Hematopoietic multipotent progenitor cell treated with erythropoietin and hydrocortisone succinate and interleukin-3 and kit ligand, for 17 days (in vitro differentiated cells): ENCODE results near the gene NHERF2.

Source experiments
- DNase-seq: peaks from one replicate; pipeline ENCODE4 v3.0.0-alpha.2; 2015; ENCODE audit warnings: low spot score

Gene NHERF2

GRCh38 chr16:2026461-2027023 is at the start of gene NHERF2:
TSS of gene NHERF2 (plus strand) at chr16:2026902. CDS start at chr16:2027006, 104 bp downstream.
- no peak for DNase-seq

- no peak for DNase-seq
These were observed 49.5 kb upstream of the NHERF2 start for GRCh38 chr16:1976951-1977874.

DNA sequence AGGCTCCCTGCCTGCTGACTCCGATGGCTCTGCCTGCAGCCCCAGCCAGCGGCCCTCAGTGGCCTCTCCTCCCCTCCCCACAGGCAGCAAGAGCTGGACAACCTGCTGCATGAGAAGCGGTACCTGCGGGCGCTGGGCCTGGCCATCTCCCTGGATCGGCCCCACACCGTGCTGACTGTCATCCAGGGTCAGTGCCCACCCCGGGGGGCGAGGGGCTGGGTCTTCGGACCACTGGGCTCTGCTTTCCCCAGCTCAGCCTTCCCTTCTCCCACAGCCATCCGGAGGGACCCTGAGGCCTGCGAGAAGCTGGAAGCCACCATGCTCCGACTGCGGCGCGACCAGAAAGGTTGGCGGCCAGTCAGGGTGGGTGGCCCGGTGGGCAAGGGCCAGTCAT is 48.8 kb upstream of the NHERF2 start:
- no peak for DNase-seq

DNA sequence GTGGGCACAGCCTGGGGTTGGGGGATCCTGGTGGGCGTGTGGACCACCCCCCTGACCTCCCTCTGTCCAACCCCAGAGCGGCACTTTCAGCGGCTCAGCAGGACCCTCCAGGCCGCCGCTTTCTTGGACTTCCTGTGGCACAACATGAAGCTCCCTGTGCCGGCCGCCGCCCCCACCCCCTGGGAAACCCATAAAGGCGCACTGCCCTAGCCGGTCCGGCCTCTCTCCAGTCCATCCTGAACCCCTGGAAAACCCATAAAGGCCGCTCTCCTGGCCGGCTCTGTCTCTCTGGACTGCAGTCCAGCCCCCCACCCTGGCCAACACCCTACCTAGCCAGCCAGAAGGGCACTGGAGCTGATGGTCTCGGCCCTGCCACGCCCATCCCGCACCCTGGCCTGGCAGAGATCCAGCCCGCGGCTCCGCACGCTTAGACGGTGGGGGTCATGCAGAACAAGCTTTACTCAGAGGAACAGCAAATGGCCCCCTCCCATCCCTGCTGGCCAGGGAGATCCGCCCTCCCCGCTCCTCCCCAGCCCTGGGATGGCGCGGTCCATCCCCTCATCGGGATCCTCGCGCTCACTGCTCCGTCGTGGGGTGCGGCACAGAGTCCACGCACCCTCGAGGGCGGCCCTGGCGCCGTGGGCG is 48.1 kb upstream of the NHERF2 start:
- no peak for DNase-seq

DNA sequence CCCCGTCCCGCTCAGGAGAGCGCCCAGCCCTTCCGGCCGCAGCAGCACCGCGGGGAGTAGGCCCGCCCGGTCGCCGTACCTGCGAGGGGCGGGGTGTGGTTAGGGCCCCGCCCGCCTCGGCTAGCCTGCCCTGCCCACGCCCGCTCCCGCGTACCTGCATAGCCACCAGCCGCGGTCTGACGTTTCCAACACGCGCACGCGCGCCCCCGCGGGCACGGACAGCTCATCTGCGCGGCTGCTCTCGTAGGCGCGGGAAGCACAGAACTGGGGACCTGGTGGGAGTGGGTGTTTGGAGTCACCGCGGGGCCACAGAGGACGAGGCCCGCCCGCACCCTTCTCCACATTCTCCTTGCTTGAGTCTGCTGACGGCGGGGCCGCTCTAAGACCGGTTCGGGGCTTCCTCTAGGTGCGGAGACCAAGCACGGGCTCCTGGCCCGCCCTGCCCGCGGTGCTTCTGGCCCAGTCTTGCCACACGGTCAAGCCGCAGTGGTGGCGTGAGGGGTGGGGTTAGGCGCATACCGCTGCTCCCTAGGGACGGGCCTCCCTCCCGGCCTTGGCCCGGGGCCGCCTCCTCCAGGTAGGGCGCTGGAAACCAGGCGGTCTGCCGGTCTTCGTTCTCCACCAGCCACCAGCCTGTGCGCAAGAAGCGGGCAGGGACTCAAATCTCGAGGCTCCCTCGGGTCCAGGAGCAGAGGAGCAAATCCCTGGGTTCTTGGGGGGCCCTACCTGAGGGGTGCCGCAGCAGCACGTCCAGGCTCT is 47.3 kb upstream of the NHERF2 start:
- no peak for DNase-seq

- DNase-seq, result no peak
These were observed 46.5 kb upstream of the NHERF2 start for GRCh38 chr16:1980030-1980769.

DNA sequence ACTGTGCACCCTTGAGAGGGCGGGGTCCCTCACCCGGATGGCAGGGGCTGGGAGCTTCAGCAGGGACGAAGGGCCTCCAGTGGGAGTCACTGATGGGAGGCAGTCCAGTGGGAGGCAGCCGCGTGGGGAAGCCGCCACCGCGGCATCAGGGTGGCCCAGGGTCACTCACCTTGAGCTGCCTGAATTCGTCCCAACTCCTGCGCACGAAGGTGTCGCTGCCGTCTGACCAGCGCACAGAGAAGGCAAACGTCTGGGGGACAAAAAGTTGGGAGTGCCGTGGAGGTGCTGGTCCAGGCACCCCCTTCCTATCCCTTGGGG is 46.0 kb upstream of the NHERF2 start:
- no peak for DNase-seq

GRCh38 chr16:1981398-1981836 is 45.3 kb upstream of the NHERF2 start, which contains the start of gene NOXO1:
TSS of gene NOXO1 (minus strand) at chr16:1981469. CDS start at chr16:1981179, 290 bp downstream.
- DNase-seq, result no peak

DNA sequence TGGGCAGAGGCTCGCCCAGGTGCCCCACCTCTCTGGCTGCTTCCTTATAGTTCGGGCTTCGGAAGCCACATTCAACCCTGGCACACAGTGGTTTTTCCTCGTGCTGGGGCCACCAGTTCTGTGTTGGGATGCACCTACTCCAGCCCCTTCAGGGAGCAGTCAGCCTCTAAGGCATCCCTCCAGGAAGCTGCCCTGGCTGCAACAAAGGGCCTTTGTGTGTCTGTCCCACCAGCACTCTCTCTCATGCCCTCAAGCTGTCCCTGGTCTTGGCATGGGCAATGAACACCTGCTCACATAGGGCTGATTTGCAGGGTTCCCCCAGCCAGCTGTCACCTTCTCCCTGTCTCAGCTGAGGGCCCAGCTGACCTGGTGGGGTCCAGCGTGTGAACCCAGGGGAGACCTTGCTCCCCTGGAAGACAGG is 44.7 kb upstream of the NHERF2 start:
- no peak for DNase-seq

DNA sequence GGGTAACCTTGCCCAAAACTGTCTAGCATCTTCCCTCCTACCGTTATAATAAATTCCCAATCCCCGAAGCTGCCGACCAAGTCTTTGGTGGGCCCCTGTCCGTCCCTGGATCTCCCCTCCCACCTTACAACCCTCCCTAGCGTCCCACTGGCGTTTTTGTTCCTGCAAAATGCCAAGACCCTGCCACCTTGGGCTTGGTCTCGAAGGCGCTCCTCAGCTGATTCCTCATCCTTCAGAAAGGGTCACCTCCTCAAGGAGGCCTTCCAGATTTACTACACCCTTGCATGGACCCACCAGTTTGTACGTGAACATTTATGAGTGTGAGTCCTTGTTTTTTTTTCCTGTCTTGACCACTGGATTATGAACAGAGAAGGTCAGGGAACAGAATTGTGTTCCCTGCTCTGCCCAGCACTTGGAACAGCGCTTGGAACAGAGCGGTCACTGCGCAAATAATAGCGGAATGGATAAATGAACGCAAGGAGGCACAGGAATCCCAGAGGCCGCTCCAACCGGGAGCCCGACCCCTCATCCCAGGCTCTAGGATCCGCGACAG is 43.6 kb upstream of the NHERF2 start:
- DNase-seq, result no peak

DNA sequence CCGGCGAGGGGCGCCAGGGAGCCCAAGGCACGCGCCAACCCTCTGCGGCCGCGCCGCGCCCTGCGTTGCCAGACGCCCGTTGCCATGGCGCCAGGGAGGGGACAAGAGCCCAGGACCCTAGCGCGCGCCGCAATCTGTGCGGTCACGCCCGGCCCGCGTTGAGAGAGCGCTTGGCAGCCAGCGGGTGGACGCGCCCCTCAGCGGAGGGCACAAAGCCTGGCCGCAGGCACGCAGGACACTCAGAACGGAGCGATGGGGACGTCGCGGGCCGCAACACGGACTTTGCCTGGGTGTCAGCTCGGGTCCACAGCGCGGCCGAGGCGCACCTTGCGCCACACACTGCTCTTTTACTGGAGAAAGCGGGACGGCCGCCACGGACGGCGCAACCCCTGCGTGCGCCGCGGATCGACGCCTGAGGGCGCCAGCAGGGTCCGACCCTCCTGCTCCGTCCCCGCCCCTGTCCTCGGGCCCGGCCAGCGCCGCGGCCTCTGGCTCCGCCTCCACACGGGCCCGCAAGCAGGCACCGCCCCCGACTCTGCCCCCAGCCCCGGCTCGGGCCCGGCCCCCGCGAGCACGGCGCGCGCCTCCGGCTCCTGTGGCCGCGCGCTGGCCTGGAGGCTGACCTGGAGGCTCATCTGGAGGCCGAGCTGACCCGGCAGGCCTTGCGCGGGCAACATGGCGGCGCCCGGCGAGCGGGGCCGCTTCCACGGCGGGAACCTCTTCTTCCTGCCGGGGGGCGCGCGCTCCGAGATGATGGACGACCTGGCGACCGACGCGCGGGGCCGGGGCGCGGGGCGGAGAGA is 43.0 kb upstream of the NHERF2 start, which contains the start of gene GFER:
TSS of gene GFER (plus strand) at position 650 of the 803 bp plus-strand sequence. CDS start at position 676, 26 bp downstream.
- peak; percentile 82 for DNase-seq

DNA sequence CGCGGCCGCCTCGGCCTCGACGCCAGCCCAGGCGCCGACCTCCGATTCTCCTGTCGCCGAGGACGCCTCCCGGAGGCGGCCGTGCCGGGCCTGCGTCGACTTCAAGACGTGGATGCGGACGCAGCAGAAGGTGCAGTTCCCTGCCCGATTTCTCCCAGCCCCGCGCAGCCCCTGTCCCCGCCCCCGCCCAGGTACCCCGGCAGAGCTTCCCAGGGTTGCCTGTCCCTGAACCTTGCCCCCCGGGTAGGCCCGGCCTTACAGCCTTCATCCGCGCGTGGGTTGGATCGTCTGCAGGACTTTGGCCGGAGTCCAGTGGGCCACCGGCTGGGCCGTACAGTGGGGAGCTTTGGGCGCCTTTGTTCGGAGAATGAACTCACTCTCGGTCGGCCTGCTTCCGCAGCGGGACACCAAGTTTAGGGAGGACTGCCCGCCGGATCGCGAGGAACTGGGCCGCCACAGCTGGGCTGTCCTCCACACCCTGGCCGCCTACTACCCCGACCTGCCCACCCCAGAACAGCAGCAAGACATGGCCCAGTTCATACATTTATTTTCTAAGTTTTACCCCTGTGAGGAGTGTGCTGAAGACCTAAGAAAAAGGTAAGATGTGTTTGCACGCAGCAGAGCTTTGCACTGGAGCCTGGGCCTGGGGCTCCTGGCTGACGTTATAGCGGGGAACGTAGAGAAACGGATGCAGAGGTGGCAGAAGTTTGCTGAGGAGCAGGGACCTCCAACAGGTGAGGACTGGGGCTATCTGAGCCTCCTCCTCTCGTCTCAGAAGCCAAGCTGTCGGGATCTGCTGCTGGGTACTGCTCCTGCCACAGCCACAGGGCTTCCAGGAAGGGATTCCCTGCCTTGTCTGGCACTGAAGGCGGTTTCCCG is 42.1 kb upstream of the NHERF2 start:
- DNase-seq, result no peak

- no peak for DNase-seq
These were observed 41.1 kb upstream of the NHERF2 start for GRCh38 chr16:1985466-1986150.

DNA sequence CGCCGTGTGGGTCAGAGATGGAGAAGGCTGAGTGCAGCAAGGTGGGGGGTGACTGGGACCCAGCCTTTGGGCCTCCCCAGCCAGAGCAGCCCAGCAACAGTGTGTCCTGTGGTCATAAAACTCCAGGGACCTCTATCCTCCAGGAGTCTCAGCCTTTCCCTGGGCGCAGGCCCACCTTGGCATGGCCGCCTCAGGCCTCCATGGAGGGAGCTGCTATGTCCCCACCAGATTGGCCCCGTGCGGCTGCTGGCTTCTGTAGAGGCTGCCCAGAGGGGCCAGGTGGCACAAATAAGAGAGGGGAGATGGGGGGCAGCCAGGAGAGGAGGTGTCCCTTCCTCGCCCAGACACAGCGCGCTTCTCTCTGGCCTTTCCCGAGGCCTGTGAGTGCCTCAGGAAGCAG is 39.5 kb upstream of the NHERF2 start:
- no peak for DNase-seq

GRCh38 chr16:1989209-1990100 is 37.2 kb upstream of the NHERF2 start, which contains the start of gene SYNGR3:
TSS of gene SYNGR3 (plus strand) at chr16:1989970. CDS start at chr16:1990103, 133 bp downstream.
- DNase-seq, result no peak

DNA sequence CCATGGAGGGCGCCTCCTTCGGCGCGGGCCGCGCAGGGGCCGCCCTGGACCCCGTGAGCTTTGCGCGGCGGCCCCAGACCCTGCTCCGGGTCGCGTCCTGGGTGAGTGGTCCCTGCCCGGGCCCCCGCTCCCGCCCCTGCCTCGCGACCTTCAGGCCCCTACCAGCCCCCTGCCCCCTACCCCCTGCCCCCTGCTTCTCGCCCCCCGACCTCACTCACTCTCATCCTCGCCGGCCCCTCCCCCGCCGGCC is 36.7 kb upstream of the NHERF2 start:
- no peak for DNase-seq

DNA sequence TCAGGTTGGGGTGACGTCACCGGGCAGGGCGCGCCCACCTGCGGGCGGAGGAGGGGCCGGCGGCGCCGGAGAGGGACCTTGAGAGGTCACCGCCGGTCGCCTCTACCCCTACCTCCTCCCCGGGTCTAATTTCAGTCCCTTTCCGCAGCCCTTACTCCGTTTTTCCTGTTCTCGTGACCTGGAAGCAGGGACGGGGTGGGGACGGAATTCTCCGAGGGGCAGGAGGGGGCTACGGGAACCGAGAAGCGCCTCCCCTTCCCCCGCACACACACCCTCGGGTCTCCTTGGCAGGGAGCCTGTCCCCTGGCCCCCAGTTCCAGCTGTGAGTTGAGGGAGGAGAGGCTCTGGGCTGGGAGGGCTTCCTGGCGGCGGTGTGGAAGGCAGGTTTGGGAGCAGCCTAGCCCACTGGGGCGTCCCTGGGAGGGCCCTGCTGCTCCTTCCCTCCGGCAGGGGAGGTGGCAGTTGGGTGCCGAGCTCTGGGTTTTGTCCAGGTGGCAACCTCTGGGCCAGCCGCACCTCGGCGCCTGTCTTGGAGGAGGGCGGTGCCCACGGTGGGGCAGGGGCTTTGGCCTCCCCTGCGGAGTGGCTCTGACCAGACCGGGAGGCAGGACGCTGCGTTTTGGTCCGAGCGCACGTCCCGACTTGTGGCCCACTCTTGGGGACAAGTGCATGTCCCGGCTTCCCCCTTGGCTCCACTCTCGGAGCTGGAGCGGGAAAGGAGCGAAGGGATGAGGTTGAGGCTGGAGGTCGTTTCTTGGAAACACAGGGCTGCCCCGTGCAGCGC is 36.2 kb upstream of the NHERF2 start:
- no peak for DNase-seq
